Suprapubic skin (tissue), 4 donors: ENCODE measurements around the gene DNM3.

Source experiments
- CTCF ChIP-seq, 2 donors: fragments of 200-600 bp in 1 of 2; fragments of 450-650 bp in 1 of 2; sonication (generic) in 1 of 2; IDR thresholded peaks; one replicate each; pipeline ENCODE4 v1.5.1; 2016 to 2019; ENCODE audit warnings: antibody characterized with exemption in 2 of 2, mild to moderate bottlenecking in 1 of 2, moderate library complexity in 1 of 2
- EP300 ChIP-seq: sonication (generic); formaldehyde crosslinking; IDR thresholded peaks from one replicate; pipeline ENCODE4 v1.6.1; 2017; ENCODE audit warnings: antibody characterized with exemption
- POLR2A ChIP-seq, 2 donors: fragments of 450-650 bp; IDR thresholded peaks; one replicate each; pipeline ENCODE4 v1.6.1; 2017; ENCODE audit warnings: antibody characterized with exemption in 2 of 2, mild to moderate bottlenecking in 2 of 2, moderate library complexity in 2 of 2
- POLR2AphosphoS5 ChIP-seq, 3 donors: sonication (generic); formaldehyde crosslinking; IDR thresholded peaks; one replicate each; pipeline ENCODE4 v1.6.1; 2017; ENCODE audit warnings: antibody characterized with exemption in 3 of 3

DNA sequence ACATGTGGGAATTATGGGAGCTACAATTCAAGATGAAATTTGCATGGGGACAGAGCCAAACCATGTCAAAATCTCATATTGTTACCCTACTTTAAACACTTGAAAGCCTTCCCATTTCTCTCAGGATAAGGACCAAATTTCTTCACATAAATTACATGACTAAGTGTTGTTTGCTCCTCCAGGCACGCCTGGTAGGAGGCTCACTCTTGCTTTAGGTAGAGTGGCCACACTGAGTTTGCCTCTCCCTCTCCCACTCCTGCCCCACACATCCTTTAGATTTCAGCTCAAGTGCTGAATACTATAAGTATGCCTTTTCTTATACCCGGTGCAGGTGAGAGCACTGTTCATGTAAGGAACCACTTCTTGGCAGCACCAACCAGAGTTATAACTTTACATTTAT is 279.1 kb downstream of the DNM3 start:
- TF ChIP-seq CTCF (IDR thresholded peaks at IDR 0.05) (no peak), POLR2AphosphoS5 (IDR thresholded peaks at IDR 0.05) (no peak), POLR2A (IDR thresholded peaks at IDR 0.05) (no peak), EP300 (no peak)
